HG02763 (cell line): ENCODE results near the gene CCK.

Experiments
- ATAC-seq: cut with Tn5 transposase; IDR thresholded peaks from one replicate; pipeline ENCODE4 v1.9.1; 2021; ENCODE audit warnings: mild to moderate bottlenecking, moderate library complexity; ENCODE audit not compliant: unreplicated experiment

CCK gene

GRCh38 chr3:42226470-42227425 lies 39.2 kb downstream of the CCK start:
- ATAC-seq, result no peak

DNA sequence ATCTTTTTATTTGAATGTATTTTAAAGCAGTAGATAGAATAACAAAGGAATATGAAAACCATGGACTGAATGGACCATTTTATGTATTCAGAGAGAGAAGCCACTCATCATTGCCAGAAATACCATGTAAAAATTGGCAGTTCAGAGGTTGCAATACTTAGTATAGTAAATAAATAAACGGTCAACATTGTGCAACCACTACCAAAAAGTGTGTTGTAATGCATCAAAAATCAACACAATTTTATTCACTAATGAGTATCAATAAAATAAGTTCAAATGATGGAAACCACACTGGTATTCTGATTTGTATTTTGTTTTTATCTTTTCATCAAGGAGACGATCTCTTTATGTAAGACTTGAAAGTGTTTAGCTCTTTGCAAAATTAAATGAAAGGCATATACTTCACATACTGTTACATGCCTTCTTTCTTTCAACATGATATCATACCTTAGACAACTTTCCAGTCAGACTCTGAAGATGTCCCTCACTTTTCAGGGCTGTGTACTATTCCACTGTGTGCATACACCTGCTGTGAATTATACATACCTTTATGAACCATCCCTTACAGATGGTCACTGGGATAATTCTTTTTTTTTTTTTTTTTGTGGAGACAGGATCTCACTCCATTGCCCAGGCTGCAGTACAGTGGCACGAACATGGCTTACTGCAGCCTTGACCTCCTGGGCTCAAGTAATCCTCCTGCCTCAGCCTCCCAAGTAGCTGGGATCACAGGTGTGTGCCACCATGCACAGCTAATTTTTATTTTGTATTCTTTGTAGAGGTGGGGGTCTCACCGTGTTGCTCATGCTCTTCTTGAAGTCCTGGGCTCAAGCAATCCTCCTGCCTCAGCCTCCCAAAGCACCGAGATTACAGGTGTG lies 40.3 kb downstream of the CCK start:
- ATAC-seq, result no peak

GRCh38 chr3:42224658-42225421 lies 41.1 kb downstream of the CCK start:
- no peak for ATAC-seq

- ATAC-seq, result no peak
Observed at GRCh38 chr3:42224178-42224577, 41.8 kb downstream of the CCK start.

GRCh38 chr3:42222942-42223693 lies 42.9 kb downstream of the CCK start:
- ATAC-seq, result no peak

- no peak for ATAC-seq
Observed at GRCh38 chr3:42220436-42221121, 45.4 kb downstream of the CCK start.

GRCh38 chr3:42216931-42217333 lies 49.1 kb downstream of the CCK start:
- no peak for ATAC-seq

DNA sequence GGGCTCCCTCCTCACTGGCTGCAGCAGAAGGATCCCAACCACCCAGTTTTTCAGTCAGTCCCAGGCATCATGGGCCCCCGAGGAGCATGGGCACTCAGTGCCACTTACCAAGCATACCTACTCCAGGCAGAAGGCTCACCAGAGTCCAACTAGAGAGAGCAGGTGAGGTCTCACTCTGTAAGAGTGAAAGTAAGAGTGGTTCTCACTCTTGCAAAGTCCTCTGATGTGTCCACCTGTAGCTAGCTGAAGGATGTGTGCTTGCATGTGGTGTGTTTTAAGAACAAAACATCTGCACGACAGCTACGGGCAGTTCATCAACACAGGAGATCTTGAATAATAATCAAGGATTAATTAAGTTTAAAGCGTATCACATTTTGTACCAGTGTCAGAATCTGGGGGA lies 49.7 kb downstream of the CCK start:
- ATAC-seq, result peak; percentile 78

DNA sequence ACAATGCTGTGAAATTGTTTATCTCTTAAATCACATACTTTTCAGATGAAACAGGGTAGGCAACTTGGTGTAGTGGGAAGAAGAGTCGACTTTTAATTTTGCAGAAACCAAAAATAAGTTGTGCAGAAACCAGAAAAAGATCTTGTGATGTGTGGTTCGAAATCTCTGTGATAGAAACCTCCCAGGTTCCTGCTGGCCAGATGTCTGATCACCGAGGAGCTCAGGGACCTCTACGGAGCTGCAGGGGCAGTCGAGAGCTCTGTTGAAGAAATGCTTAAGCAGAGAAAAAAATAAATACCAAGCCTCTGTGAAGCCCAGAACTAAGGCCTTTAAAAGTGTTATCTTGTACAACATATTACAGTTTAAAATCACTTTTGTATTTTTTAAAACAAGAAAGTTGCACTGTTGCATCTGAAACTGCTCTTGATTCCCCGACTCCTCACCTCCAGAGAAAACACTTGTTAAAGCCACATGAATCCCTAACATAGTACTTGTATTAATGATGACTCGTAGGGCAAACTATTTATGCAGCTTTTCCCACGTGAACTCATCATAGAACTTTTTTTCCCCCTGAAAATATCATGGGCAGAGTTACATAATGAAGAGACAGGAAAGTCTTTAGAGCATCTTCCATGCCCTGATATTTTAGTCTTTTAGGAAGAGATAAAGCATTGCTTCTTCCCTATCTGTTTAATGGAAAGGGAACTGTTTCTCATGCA lies 51.3 kb downstream of the CCK start:
- no peak for ATAC-seq

DNA sequence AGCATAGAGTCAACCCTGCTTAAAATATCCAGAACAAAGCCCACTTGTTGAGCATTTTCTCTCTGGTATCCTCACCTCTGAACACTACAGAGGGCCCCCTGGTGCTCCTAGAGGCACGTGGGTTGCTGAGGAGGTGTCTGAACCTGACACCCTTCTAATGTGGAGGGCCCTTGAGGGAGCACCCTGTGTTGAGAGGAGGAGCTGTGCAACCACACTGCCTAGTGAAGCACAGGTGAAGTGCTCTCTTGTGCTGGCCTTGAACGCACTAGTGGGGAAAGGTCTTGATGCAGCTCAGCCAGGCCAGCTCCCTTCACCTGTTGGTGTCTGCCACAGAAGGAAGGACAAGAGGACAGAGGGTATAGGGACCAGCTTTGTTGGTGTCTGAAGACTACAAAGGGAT lies 51.9 kb downstream of the CCK start:
- ATAC-seq, result no peak

GRCh38 chr3:42213417-42213816 lies 52.6 kb downstream of the CCK start:
- no peak for ATAC-seq

DNA sequence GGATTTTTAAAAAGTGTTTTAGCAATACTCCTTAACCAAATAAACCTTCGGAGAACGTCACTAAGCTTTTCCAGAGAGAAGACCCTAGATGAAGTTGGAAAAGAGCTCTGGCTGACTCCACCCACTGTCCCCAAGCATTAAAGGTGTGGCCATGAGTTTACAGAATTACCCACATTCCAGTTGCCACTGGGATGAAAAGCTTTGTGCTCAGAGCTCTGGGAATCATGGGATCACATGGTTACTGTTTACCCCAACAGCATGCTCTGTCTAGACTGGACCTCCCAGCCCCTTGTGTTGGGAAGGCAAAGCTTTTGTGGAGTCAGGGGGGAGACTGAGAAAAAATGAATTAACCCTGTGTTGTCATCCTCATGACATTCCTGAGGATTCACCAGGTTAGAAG lies 55.3 kb downstream of the CCK start:
- ATAC-seq, result no peak

GRCh38 chr3:42209917-42210316 lies 56.1 kb downstream of the CCK start:
- no peak for ATAC-seq
